HEK293 (cell line): Measurements from ENCODE around the gene TLCD2.

Source experiments
- ATF2 ChIP-seq: fragments of 450-650 bp; formaldehyde crosslinking; IDR thresholded peaks from 2 replicates; pipeline ENCODE4 v1.5.1; 2016; ENCODE audit warnings: missing biosample characterization, missing genetic modification characterization, low read depth
- CTCF ChIP-seq: fragments of 450-650 bp; formaldehyde crosslinking; IDR thresholded peaks from 2 replicates; pipeline ENCODE4 v1.5.1; 2016; ENCODE audit warnings: missing biosample characterization, missing genetic modification characterization
- SP2 ChIP-seq: fragments of 450-650 bp; formaldehyde crosslinking; IDR thresholded peaks from 2 replicates; pipeline ENCODE4 v1.5.1; 2016; ENCODE audit warnings: missing biosample characterization, missing genetic modification characterization
- SP3 ChIP-seq: fragments of 450-650 bp; formaldehyde crosslinking; IDR thresholded peaks from 2 replicates; pipeline ENCODE4 v1.5.1; 2016; ENCODE audit warnings: missing biosample characterization, missing genetic modification characterization
- ZNF133 ChIP-seq: fragments of 450-650 bp; formaldehyde crosslinking; IDR thresholded peaks from 2 replicates; pipeline ENCODE4 v1.5.1; 2016; ENCODE audit warnings: missing biosample characterization, missing genetic modification characterization
- ZNF24 ChIP-seq: fragments of 450-650 bp; formaldehyde crosslinking; IDR thresholded peaks from 2 replicates; pipeline ENCODE4 v1.5.1; 2016; ENCODE audit warnings: missing biosample characterization, missing genetic modification characterization

- no peak for TF ChIP-seq SP2
- TF ChIP-seq SP3 (tag by site-specific recombination), result no peak
- no peak for TF ChIP-seq CTCF
- no peak for TF ChIP-seq ZNF133 (tag by site-specific recombination)
- no peak for TF ChIP-seq ATF2 (tag by site-specific recombination)
- no peak for TF ChIP-seq ZNF24
Observed at GRCh38 chr17:1726626-1727257, 16.6 kb upstream of the TLCD2 start.
